ENCODE data around the gene DDX18.

DNA sequence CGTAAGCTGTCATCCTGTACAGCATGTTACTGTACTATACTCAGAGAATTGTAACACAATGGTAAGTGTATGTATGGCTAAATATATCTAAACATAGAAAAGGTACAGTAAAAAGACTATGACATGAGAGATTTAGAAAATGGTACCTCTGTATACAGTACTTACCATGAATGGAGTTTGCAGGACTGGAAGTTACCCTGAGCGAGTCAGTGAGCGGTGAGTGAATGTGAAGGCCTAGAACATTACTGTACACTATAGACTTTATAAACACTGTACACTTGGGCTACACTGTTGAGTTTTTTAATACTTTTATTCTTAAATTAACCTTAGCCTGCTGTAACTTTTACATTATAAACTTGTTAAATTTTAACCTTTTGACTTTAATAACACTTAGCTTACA lies 1.5 kb downstream of the DDX18 start:
- TF ChIP-seq CTCF (IDR thresholded peaks at IDR 0.05; ENCODE audit: low read length) (no peak), EZH2 (IDR thresholded peaks at IDR 0.05; ENCODE audit: borderline replicate concordance, low read length) (no peak)

Measured in OCI-LY1 (cell line).